ENCODE results near the gene PTPRJ. TPM values are rescaled to one million over a fixed set of nuclear protein-coding genes. Genes with fewer than 3 reads are reported as not detected.

The PTPRJ gene
- total and polyA plus RNA-seq, 2 donors (not counting 3 experiments of a cell fraction or from before 2014, with no cell fraction given), result 3.1 to 7.7 TPM

DNA sequence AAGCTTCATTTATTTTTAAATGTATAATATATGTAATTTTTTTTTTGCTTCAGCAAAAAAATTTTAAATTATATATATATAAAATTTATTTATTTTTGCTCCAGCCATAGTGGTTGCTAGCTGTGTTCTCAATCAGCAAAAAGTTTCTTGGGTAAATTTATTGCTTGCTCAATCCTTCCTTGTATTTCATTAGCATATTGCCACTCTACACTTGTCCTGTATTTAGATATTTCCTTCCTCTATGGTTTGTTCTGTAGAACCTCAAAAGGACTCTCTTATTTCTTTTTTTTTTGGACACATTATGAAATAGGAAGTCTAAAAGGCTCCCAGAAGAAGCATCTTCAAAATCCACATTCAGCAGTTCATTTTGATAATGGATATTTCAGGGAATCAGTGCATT is 2.3 kb downstream of the PTPRJ start:
- no TSS peak for BruUV-seq (replicated peaks)
- H3K36me3 ChIP-seq (ENCODE audit: control insufficient read depth in 2 of 2, extremely low read depth in 1 of 2, insufficient read depth in 2 of 2, low read length in 2 of 2), result no peaks in the 10 kb centered on the region
- no peak for TF ChIP-seq FOS (IDR thresholded peaks at IDR 0.05; ENCODE audit: borderline replicate concordance, insufficient read depth, low read length)
- no peak for TF ChIP-seq EZH2 (IDR thresholded peaks at IDR 0.05; ENCODE audit: borderline replicate concordance, low read depth, low read length, severe bottlenecking)
- no peak for TF ChIP-seq JUN (IDR thresholded peaks at IDR 0.05; ENCODE audit: borderline replicate concordance, insufficient read depth, insufficient read length, low read depth)
- TF ChIP-seq MAX (IDR thresholded peaks at IDR 0.05; ENCODE audit: insufficient read depth, insufficient read length), result no peak
- TF ChIP-seq GATA2 (IDR thresholded peaks at IDR 0.05; ENCODE audit: insufficient read depth, insufficient read length, low read depth, low read length), result no peak
- TF ChIP-seq MYC (IDR thresholded peaks at IDR 0.05; ENCODE audit: low read depth, low read length), result no peak
- TF ChIP-seq POLR2A (IDR thresholded peaks at IDR 0.05; ENCODE audit: low read depth, low read length), result no peak
- no peak for TF ChIP-seq CTCF (IDR thresholded peaks at IDR 0.05; ENCODE audit: extremely low read depth in 1 of 2, insufficient read depth in 1 of 2, low read depth in 1 of 2, low read length in 2 of 2)
- no peak for TF ChIP-seq POLR2AphosphoS5 (IDR thresholded peaks at IDR 0.05; ENCODE audit: insufficient read depth, low read depth, low read length)
- DNase-seq (ENCODE audit: low read depth, low spot score) (no peak), FAIRE-seq (no peak)
- H3K27ac ChIP-seq (ENCODE audit: insufficient read depth, low read depth, low read length), result no peak overlapping the region
- no peaks in the 10 kb centered on the region for H3K9me3 ChIP-seq (replicated peaks; ENCODE audit: control insufficient read depth, insufficient read depth, low read length)
- no peaks in the 10 kb centered on the region for H3K9me1 ChIP-seq (replicated peaks; ENCODE audit: control insufficient read depth, extremely low read depth, insufficient read depth, low read length)
- H3K4me2 ChIP-seq (ENCODE audit: insufficient read depth, low read length), result no peak overlapping the region
- H4K20me1 ChIP-seq (replicated peaks; ENCODE audit: control insufficient read depth, extremely low read depth, insufficient read depth, low read length), result no peaks in the 10 kb centered on the region
- dilution Hi-C loops (cut with MboI; ENCODE audit: extremely low pct_ligation_motif_present, low sequenced_read_pairs), result no loop called here
- no peak overlapping the region for H3K9ac ChIP-seq (replicated peaks; ENCODE audit: extremely low read depth, insufficient read depth, low read length)
- peaks cover 6% of the 10 kb centered on the region for H3K79me2 ChIP-seq (ENCODE audit: control insufficient read depth, insufficient read depth, low read length)
- H2AFZ ChIP-seq (ENCODE audit: low read depth, low read length), result no peak overlapping the region
- intact Hi-C loops (cut with micrococcal nuclease), result loop anchor here (5.0 kb wide), 2 partner anchors 85 to 215 kb away; partner anchors contain the start of gene FNBP4
- no peaks in the 10 kb centered on the region for H3K27me3 ChIP-seq (ENCODE audit: control insufficient read depth in 2 of 2, insufficient read depth in 2 of 2, low read length in 2 of 2)
- ChIA-PET CTCF (interaction anchor here (1.4 to 1.7 kb wide), 2 partner anchors 20 to 125 kb away, joined by 4 to 5 read pairs; no protein-coding TSS in a partner anchor), POLR2A (interaction anchor here (0.7 kb wide), 1 partner anchor 97 kb away, joined by 4 read pairs; no protein-coding TSS in a partner anchor)
- no peak overlapping the region for H3K4me3 ChIP-seq (replicated peaks in 1 of 3; ENCODE audit: insufficient read depth in 1 of 3, low read depth in 1 of 3, low read length in 3 of 3)
- H3K4me1 ChIP-seq (ENCODE audit: control insufficient read depth, extremely low read depth, insufficient read depth, low read length), result peaks cover 21% of the 10 kb centered on the region

All from endothelial cell of umbilical vein (primary cell).